Upper lobe of left lung (tissue), 4 donors: ENCODE results near the gene GPATCH1.

ENCODE experiments used
- EP300 ChIP-seq, 4 donors: sonication (generic); formaldehyde crosslinking; IDR thresholded peaks; one replicate each; pipeline ENCODE4 v1.5.1; 2017; ENCODE audit warnings: antibody characterized with exemption in 4 of 4, control low read depth in 2 of 4
- POLR2AphosphoS5 ChIP-seq, 2 donors: sonication (generic); formaldehyde crosslinking; IDR thresholded peaks; one replicate each; pipeline ENCODE4 v1.5.1; 2017; ENCODE audit warnings: antibody characterized with exemption in 2 of 2
- TF ChIP-seq, protein P1 (sequence below), 6 experiments: fragments of 450-650 bp in 4 of 6; fragments of 200-600 bp in 2 of 6; sonication (generic) in 2 of 6; IDR thresholded peaks; one replicate each; pipeline ENCODE4 v1.5.1; 2016 to 2019; ENCODE audit warnings: antibody characterized with exemption in 6 of 6

DNA sequence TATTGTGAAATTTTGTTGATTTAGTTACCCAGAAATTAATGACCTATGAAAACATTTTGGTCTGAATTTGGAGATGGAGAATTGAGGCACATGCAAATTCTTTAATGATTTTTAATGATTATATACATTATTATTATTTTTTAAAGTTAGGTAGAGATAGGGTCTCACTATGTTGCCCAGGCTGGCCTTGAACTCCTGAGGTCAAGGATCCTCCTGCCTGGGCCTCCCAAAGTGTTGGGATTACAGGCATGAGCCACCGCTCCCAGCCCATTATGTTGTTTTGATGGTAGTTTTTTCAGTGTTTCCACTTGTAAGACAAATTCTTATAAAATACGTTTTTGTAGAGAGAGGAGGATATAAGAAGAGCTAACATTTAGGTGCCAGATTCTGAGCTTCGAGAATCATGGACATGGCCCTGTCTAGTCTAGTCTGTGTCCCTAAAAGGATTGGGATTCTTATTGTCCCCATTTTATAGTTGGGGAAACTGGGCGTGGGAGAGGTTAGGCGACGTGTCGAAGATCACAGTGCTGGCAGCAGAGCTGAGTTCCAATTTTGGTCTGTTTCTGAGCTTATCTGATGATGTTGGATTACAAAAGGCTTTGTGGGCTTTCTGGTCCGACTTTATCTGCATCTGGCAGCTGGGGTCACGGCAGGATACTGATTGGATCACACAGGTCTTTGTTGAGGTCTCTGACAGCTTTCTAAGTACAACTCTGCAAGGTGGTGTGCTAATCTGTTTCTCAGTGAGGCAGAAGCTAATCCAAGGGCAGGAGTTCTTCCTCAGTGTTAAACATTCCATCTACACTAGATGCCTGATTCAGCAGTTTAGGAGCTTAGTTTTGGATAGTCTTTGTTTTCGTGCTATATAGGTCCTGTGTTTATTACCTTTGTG is 43.5 kb downstream of the GPATCH1 start:
- TF ChIP-seq POLR2AphosphoS5 (IDR thresholded peaks at IDR 0.05) (no peak), EP300 (IDR thresholded peaks at IDR 0.05) (no peak)
- TF ChIP-seq, protein P1, sequence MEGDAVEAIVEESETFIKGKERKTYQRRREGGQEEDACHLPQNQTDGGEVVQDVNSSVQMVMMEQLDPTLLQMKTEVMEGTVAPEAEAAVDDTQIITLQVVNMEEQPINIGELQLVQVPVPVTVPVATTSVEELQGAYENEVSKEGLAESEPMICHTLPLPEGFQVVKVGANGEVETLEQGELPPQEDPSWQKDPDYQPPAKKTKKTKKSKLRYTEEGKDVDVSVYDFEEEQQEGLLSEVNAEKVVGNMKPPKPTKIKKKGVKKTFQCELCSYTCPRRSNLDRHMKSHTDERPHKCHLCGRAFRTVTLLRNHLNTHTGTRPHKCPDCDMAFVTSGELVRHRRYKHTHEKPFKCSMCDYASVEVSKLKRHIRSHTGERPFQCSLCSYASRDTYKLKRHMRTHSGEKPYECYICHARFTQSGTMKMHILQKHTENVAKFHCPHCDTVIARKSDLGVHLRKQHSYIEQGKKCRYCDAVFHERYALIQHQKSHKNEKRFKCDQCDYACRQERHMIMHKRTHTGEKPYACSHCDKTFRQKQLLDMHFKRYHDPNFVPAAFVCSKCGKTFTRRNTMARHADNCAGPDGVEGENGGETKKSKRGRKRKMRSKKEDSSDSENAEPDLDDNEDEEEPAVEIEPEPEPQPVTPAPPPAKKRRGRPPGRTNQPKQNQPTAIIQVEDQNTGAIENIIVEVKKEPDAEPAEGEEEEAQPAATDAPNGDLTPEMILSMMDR (IDR thresholded peaks at IDR 0.05): no peak
